Measurements from ENCODE around the gene MRPS31. TPM values are rescaled to one million over a fixed set of nuclear protein-coding genes. Genes with fewer than 3 reads are reported as not detected.
"Not testable (repeated sequence)": the region's sequence is repeated elsewhere in the genome, so short reads cannot be mapped to it uniquely, and the experiment has no call there.

Gene MRPS31
- polyA plus RNA-seq, 10 donors: 20.9 to 36.5 (median 29.4) TPM

DNA sequence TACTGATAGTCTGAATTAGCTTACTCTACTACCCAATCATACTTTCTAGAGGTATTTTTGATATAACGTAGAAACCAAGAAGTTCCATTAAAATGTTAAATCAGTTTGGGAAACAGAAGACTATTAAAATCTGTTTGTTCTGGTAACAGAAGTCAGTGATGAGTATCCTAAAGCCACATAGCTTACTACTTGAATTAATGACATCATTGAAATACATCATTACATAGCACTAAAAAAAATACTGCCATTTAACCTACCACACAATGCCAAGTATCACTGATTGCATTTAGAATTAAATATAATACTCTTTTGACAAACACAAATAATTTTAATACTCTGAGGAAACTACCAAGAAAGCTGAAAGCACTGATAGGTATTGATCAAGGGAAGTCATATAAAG, 5.4 kb downstream of the MRPS31 start:
- DNase-seq: no peak

DNA sequence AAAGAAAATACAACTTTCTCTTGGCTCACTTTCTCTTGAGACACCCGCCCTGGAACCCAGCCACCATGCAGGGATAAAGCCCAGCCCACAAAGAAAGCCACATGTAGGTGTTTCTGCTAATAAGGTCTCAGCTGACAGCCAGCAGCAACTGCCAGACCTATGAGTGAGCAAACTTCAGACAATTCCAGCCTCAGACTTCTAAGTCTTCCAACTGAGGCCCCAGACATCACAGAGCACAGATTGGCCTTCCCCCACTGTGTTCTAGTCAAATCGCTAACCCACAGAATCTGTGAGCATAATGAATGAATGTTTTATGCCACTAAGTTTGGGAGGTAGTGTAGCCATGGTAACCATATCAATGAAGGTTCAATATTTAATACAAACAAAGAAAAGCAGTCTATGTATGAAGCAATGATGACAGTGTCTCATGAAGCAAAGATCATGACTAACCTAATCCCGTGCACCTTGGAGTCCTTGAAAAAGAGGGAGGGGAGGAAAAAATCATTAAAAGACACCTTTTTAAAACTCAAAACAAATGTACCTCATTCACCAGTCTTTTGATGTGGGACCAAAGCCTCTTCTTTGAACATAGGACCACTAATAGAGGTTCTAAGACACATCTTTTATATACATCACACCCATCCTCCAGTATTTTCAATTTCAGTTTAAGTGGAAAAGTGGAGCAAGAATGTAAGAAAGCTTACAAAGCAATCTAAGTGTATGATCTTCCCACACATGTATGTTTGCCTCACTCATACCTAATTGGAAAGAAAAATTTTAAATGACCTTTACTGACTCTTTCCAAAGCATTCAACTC, 6.2 kb downstream of the MRPS31 start:
- DNase-seq: no peak

DNA sequence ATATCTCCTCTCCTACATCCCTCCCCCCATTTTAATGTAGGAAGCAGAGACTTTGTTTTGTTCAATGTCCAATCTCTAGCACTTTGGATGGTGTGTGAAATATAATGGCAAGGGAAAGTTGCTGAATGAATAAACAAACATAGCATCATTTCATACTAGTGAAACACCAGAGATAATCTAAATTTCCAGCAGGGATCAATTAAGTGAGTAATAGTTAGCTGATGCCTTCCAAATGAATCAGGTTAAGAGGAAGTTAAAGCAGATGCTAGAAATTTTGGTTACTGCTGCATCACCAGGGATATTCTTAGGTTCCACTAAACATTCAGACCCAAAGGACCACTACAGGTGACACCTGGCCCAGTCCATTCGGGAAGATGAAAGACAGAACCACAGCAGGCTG, 8.1 kb downstream of the MRPS31 start:
- DNase-seq: peak in 1 of 3 donors; percentile 7

DNA sequence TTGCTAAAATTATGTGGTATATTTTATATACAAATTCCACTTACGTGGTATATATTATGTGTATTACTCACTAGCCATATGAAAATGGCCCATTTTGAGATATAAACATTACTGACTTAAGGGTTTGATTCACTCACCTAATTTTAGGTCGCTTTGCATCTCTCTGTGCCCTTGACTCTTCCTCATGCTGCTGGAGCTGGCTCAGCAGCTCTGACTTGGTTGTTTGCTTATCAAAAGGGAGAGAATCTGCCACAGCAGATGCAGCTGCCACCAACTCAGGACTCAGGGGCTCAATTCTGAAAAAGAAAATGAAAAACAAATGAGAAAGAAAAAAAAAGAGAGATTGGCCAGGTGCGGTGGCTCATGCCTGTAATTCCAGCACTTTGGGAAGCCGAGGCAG, 12.2 kb downstream of the MRPS31 start:
- DNase-seq: no peak

DNA sequence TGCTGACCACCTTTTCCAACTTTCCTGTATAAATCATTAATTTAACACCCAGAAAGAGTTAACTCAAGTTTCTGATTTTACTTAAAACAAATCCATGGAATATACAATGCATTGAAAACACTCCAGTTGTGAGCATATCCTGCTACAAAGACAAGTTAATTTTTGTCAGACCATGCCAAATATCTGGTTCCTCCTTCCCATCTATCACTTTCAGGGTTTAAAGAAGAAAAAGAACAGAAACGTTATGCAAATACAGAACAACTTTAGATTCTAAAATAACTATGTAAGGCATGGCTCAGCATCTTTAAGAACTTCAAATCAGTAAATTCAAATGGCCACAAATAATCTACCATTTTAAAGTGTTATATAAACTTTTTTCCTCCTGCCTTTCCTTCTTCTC, 14.9 kb downstream of the MRPS31 start:
- DNase-seq: no peak

DNA sequence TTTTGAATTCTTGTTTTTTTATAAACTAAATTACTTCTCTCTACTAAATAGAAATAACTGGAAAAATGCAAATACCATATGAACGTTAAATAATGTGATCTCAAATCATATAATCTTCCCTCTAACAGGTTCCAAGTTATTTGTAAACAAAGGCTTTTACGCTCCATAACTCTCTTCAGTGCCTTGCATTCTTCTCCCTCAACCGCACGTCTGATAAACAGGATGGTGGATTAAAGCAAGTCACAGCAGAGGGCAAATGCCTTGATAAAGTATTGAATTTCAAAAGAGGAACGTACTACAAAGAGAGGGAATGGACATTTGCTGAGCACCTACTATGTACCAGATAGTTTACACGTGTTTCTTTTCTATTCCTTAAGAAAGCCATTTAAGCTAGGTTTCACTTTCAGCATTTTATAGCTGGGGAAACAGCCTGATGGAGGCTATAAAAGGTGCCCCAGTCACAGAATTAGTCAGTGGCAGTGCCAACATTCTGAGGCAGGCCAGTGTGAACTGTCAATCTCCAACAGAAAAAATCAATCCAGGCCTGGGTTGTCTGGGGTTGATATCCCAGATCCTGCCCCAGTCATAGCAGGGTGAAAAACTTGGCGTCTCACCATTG, 15.8 kb downstream of the MRPS31 start:
- DNase-seq: no peak

DNA sequence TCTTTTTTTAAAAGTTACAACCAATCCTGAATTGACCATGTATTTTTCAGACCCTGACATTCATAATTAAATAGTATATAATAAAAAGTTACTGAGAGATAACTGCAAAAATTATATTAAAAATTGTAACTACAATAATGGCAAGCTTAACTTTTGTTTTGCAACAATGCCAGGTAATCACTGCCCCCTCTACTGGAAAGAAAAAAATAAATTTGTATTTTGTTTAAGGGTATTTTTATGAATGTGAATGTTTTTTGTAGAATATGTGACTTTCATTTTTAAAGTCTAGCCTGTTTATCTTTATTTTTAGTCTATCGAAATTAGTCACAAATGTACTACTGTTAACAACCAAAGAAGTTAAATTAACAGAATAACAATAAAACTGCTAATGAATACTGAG, 21.7 kb downstream of the MRPS31 start:
- no peak for DNase-seq

DNA sequence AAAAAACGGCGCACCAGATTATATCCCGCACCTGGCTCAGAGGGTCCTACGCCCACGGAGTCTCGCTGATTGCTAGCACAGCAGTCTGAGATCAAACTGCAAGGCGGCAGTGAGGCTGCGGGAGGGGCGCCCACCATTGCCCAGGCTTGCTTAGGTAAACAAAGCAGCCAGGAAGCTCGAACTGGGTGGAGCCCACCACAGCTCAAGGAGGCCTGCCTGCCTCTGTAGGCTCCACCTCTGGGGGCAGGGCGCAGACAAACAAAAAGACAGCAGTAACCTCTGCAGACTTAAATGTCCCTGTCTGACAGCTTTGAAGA, 35.8 kb downstream of the MRPS31 start:
- not testable (repeated sequence) for DNase-seq

DNA sequence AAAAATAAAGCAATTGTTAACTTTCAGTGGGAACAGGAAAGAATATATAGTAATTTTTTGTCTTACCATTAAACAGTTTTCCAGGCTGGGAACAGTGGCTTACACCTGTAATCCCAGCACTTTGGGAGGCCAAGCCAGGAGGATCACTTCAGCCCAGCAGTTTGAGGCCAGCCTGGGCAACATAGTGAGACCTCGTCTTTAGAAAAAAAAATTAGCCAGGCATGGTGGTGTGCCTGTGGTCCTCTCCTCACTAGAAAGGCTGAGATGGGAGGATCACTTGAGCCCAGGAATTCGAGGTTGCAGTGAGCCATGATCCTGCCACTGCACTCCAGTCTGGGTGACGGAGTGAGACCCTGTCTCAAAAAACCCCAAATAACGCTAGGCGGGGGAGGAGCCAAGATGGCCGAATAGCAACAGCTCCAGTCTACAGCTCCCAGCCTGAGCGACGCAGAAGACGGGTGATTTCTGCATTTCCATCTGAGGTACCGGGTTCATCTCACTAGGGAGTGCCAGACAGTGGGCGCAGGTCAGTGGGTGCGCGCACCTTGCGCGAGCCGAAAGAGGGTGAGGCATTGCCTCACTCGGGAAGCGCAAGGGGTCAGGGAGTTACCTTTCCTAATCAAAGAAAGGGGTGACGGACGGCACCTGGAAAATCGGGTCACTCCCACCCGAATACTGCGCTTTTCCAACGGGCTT, 36.3 kb downstream of the MRPS31 start:
- DNase-seq: not testable (repeated sequence)

DNA sequence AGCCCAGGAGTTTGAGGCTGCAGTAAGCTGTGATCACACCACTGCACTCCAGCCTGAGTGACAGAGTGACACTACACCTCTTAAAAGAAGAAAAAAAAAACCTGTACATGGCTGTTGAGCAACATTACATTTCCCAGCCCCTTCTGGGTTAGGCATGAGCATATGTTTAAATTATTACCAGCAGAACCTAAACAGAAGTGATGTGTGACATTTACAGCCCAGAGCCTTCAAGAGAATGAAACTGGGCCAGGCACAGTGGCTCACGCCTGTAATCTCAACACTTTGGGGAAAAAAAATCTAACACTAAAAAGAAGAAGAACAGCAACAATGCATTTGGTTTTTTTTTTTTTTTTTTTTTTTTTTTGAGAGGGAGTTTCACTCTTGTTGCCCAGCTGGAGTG, 38.3 kb downstream of the MRPS31 start:
- DNase-seq: no peak

DNA sequence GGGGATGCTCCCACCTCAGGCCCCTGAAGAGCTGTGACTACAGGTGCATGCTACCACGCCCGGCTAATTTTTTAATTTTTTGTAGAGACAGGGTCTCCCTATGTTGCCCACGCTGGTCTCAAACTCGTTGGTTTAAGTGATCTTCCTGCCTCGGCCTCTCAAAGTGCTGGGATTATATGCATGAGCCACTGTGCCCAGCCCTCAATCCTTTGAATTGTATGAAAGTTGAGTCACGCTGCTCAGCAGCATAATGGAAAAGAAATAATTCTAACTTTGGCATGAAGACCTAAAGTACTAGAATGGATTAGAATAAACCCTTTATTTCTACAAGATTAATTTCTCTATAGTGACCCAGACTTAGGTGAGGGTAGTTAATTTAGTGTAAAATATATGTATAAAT, 42.4 kb downstream of the MRPS31 start:
- DNase-seq: no peak

DNA sequence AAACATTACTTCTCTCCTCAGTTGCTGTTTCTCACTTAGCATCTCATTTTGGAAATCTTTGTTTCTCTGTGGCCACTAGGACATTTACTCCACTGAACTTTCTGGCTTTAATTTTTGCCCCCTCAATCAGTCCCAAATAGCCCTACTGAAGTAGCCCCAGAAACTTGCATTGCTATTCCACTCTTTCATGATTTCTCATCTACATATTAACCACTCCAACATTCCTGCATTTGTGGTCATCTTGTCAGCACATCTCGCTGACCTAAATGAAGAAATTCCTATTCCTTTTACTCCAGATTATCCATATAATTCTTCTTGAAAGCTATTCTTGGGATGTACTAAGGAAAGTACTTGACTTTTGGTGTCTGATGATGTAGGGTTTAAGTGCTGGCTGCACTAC, 56.6 kb downstream of the MRPS31 start:
- DNase-seq: not testable (repeated sequence)

DNA sequence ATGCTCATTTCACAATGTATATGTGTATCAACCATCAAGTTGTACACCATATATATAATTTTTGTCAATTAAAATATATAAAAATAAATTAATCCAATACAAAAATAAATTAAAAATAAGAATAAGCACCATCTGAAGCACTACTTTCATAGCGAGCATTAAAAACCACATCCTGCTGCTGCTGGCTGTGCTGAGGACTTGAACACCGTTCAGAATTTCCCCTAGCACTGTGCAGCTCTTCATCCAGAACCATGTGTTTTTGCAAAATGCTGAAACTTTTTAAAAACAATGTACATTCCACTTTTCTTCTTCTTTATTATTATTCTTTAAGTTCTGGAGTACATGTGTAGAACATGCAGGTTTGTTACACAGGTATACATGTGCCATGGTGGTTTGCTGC, 64.6 kb downstream of the MRPS31 start:
- no peak for DNase-seq

DNA sequence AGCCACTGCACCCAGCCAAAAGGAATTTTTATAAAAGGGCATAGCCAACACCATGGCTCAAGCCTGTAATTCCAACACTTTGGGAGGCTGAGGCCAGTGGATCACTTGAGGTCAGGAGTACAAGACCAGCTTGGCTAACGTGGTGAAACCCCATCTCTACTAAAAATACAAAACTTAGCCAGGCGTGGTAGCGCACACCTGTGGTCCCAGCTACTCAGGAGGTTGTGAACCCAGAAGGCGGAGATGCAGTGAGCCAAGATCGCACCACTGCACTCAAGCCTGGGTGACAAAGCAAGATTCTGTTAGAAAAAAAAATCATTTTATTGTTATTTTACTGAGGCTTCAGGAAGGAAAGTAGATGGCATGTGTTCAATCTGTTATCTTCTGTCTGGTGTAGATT, 73.3 kb downstream of the MRPS31 start:
- DNase-seq: no peak

DNA sequence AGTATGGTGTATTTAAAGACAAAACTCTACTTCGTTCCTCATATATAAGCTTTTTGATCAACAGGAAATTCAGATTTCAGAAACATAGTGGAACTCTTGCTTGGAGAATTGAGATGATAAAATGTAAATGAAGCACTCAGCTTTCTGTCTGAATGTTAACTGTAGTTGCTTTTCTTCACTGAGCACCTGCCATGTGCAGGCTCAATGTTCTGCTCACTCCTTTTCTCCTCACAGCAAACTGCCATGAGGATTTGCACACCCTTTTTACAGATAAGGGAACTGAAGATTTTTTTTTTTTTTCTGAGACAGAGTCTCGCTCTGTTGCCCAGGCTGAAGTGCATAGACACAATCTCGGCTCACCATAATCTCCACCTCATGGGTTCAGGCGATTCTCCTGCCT, 76.6 kb downstream of the MRPS31 start:
- DNase-seq: no peak

DNA sequence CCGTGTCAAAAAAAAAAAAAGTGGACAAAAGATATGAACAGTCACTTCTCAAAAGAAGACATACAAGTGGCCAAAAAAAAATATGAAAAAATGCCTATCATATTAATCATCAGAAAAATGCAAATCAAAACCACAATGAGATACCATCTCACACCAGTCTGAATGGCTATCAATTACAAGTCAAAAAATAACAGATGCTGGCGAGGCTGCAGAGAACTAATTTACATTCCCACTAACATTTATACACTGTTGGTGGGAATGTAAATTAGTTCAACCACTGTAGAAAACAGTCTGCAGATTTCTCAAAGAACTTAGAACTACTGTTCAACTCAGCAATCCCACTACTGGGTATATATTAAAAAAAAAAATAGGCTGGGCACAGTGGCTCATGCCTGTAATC, 78.0 kb downstream of the MRPS31 start:
- DNase-seq: no peak

DNA sequence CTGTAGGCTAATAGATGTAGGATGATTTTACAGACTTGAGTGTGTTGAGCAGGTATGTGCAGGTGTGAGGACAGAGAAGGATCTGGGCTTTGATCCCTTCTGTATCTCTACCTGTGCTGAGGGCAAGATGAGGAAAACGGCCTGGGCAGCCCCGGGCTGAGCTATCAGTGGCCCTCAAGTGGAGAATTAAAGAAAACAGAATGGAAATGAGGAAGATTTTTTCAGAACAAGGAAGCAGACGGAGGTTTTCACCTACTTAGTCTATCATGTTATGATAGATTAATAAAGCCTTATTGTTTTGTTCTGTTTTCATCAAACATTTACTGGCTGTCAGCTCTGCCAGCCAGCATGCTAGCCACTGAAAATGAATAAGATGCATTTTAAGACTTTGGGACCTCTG, 82.2 kb downstream of the MRPS31 start:
- no peak for DNase-seq

DNA sequence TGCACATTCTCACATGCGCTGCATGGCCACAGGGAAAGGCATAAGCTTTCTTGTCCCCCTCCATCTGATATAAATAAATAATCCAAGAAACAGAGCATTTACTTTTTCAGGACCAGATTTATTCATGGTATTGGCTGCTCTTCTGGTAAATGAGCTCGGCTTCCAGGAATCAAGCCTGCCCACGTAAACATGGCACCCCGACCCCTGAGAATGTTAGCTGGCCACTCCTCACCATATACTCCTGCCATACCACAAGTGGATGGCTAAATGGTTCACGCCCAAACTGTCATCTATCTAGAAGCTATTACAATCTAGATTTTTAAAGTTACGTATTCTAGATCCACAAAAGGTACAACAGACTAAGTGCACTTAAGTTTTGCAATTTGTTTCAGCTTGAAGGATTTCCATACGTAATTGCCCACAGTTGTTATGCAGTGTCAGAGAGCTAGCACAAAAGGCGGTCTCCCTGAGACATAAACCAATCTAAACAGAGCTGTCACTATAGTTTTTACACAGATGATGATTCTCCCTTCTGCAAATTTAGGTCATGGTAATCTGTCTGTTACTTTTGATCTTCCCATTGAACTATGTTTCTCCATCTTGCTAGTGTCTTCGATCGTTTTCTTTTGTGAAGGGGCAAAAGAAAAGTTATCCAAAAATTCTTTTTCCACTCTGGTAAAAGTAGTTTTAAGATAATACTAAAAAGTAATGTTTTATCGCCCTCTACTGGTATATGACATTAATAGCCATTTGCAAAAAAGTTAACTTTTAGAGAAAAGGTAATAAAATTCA, 88.3 kb downstream of the MRPS31 start:
- DNase-seq: peak in 2 of 3 donors; percentile 16 to 63

DNA sequence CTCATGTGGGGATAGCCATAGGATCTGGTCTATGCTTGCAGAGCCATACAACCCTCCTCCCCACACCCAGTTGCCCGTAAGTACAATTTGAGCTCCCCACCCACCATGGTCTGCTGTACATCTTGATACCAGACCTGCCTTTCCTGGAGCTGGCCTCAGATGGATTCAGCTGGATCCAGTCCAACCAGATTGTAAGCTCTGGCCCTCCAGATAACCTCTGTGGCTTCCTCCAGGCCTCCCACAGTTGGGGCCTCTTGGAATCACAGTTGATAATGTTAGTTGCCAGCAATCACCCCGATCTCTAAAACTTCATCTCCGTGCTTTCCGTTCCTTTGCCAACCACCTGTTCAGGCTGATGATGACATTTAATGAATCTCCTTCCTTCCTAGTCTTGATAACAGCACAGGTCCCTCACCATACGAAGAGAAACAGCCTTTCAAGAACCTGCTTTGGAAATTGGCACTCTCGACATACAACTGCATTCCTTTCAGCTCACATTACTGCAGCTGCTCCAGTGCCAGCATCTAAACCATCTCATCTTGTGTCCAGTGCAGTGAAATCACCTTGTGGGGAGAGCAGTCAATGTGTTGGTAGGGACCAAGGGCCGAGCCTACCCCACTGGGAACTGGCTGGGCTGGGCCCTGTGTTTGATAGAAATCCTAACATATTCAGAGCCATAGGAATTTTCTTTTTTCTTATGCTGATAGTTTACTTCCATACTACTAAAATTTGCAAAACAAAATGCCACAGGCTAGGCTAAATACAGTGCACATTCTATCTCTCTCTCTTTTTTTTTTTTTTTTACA, 89.4 kb downstream of the MRPS31 start:
- peak in 2 of 3 donors; percentile 30 to 62 for DNase-seq

DNA sequence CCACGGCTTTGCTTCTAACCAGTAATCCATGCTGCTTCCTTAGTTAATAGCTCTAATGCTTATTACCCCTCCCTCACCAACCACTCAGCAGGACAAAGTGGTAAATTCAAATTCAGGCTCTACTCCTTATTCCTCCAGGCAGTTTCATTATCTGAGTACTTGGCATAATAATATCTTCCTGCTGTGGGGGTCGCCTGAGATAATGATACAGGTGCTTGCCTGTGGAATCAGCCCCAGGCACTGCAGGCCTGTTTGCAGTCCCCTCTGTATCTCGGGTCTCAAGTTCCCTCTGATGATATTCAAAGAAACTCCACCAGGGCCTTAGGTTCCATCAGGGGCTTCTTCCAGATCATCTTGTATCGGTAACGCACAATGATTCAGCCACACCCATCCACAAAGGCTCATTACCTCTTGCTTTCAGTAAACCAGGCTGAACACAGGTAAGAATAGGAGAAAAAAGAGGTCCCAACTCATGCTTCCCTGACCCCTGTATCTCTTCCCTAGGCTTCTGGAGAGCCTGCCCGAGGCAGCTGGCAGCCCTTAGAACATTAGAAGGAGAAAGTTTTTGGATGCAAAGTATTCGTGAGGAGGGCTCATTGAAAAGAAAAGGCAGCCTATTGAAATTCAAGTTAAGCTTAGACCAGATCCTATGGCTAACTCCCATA, 90.2 kb downstream of the MRPS31 start:
- DNase-seq: no peak

DNA sequence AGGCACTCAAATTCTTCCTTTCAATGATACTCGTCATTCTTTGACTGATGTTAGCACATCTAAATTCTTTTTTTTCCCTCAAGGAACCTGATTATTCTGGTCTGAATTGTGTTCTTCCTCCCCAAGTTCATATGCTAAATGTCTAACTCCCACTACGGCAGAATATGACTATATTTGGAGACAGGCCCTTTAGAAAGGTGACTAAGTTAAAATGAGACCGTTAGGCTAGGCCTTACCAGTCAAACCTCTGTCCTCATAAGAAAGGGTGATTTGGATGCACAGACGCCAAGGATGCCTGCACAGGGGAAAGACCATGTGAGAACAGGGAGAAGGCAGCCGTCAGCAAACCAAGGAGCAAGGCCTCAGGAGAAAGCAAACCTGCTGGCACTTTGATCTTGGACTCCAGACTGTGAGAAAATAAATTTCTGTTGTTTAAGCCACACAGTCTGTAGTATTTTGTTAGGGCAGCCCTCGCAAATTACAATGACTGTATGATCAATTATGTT, 91.5 kb downstream of the MRPS31 start:
- DNase-seq: no peak

Data from muscle of back (tissue), 11 donors.